K562 (cell line): ENCODE measurements around the gene PAX5. TPM values are rescaled to one million over a fixed set of nuclear protein-coding genes. Genes with fewer than 3 reads are reported as not detected.

Experiments used
- ATAC-seq: fragments of 200-7000 bp; cut with Tn5 transposase; 3 replicates; pipeline ENCODE4 v1.9.1; 2020; ENCODE audit warnings: moderate library complexity
- BruUV-seq: library from RNA; stranded (reverse); fragments of 400-500 nt; replicated peaks from 2 replicates; lab custom pipeline; 2021; lab: Mats Ljungman, UMichigan
- CTCF ChIA-PET: fragments of 300-600 bp; formaldehyde crosslinking; extraction: SDS; loops from one replicate; lab custom pipeline; 2021; ENCODE audit warnings: low intra/inter-chr PET ratio; lab: Yijun Ruan, JAX
- POLR2A ChIA-PET: fragments of 300-600, 350-650 bp; sonication (Branson Sonifier 250); formaldehyde crosslinking; extraction: SDS; loops from one replicate; lab custom pipeline; 2021; ENCODE audit warnings: antibody characterized with exemption, inconsistent platforms; lab: Yijun Ruan, JAX
- DNase-seq, 4 experiments: peaks; one replicate each; pipeline versions ENCODE4 v3.0.0 to v3.0.0-alpha.2; 2011 to 2018; ENCODE audit warnings: low spot score in 3 of 4, mixed read lengths in 3 of 4; ENCODE audit errors: extremely low read depth in 1 of 4
- FAIRE-seq: peaks from 2 replicates; lab custom pipeline; 2011; peaks lifted over from hg19 to GRCh38; lab: Jason Lieb, UNC
- H2AFZ ChIP-seq: 2 replicates; pipeline ENCODE4 v1.6.0; 2011; ENCODE audit warnings: low read depth, low read length, control low read depth, inconsistent platforms
- H3K27ac ChIP-seq: fragments of 200-600 bp; 3 replicates; pipeline ENCODE4 v1.8.0; 2011; ENCODE audit warnings: low read depth, mild to moderate bottlenecking, control low read depth, inconsistent platforms, low read length, moderate library complexity, mixed read lengths; ENCODE audit errors: extremely low read depth
- H3K27me3 ChIP-seq, 2 experiments: fragments of 300-600 bp in 1 of 2; 2 replicates in 1 of 2; 3 replicates in 1 of 2; pipeline versions ENCODE4 v1.6.0 to v1.8.0; 2011; ENCODE audit warnings: inconsistent platforms in 2 of 2, low read length in 2 of 2, mild to moderate bottlenecking in 1 of 2, mixed read lengths in 1 of 2, moderate library complexity in 1 of 2; ENCODE audit not compliant: control insufficient read depth in 2 of 2, insufficient read depth in 2 of 2
- H3K36me3 ChIP-seq: fragments of 300-600 bp; 3 replicates; pipeline ENCODE4 v1.8.0; 2011; ENCODE audit warnings: mild to moderate bottlenecking, low read length, inconsistent platforms; ENCODE audit not compliant: control insufficient read depth, insufficient read depth
- H3K4me1 ChIP-seq, 2 experiments: fragments of 200-600 bp in 1 of 2; replicated peaks in 1 of 2; 2 replicates in 1 of 2; 3 replicates in 1 of 2; pipeline versions ENCODE4 v1.5.1 to v1.8.0; 2011; ENCODE audit warnings: inconsistent platforms in 2 of 2, low read length in 2 of 2, mild to moderate bottlenecking in 1 of 2, mixed read lengths in 1 of 2, moderate library complexity in 1 of 2; ENCODE audit not compliant: control insufficient read depth in 2 of 2, insufficient read depth in 2 of 2
- H3K4me2 ChIP-seq: 2 replicates; pipeline ENCODE4 v1.6.1; 2011; ENCODE audit warnings: low read length, control low read depth, inconsistent platforms, mixed read lengths; ENCODE audit not compliant: insufficient read depth
- H3K4me3 ChIP-seq: fragments of 200-600 bp; sonication (generic), shearing (Covaris generic); 2 replicates; pipeline ENCODE4 v1.5.1; 2016; ENCODE audit warnings: control low read depth, inconsistent platforms
- H3K79me2 ChIP-seq: fragments of 200-600 bp; 3 replicates; pipeline ENCODE4 v1.8.0; 2011; ENCODE audit warnings: low read length, inconsistent platforms; ENCODE audit not compliant: control insufficient read depth, insufficient read depth
- H3K9ac ChIP-seq, 2 experiments: 2 replicates each; pipeline versions ENCODE4 v1.6.0 to v1.6.1; 2011; ENCODE audit warnings: low read depth in 2 of 2, low read length in 2 of 2, control low read depth in 1 of 2, inconsistent platforms in 1 of 2, mild to moderate bottlenecking in 1 of 2, mixed read lengths in 1 of 2; ENCODE audit not compliant: insufficient read depth in 1 of 2
- H3K9me1 ChIP-seq: one replicate; pipeline ENCODE4 v1.6.0; 2011; ENCODE audit warnings: inconsistent platforms, mild to moderate bottlenecking, low read length, moderate library complexity; ENCODE audit not compliant: control insufficient read depth, insufficient read depth
- H3K9me3 ChIP-seq: replicated peaks from 2 replicates; pipeline ENCODE4 v1.5.1; 2011; ENCODE audit warnings: low read depth, low read length, inconsistent platforms; ENCODE audit not compliant: control insufficient read depth, insufficient read depth
- H4K20me1 ChIP-seq: replicated peaks from 2 replicates; pipeline ENCODE4 v1.6.1; 2011; ENCODE audit warnings: low read length, inconsistent platforms, mixed read lengths; ENCODE audit not compliant: control insufficient read depth, insufficient read depth
- EWSR1 ChIP-seq: fragments of 450-650 bp; IDR thresholded peaks from 2 replicates; pipeline ENCODE4 v1.6.1; 2018; ENCODE audit warnings: borderline replicate concordance, mild to moderate bottlenecking, low read depth, moderate library complexity; ENCODE audit not compliant: partially characterized antibody
- HDAC1 ChIP-seq, 2 experiments: fragments of 450-650 bp; IDR thresholded peaks; 2 replicates each; pipeline ENCODE4 v1.6.1; 2016 to 2017; ENCODE audit warnings: inconsistent platforms in 1 of 2, mild to moderate bottlenecking in 1 of 2, moderate library complexity in 1 of 2
- HMGN3 ChIP-seq: IDR thresholded peaks from 2 replicates; pipeline ENCODE4 v1.6.1; 2011; ENCODE audit warnings: borderline replicate concordance, low read depth, mild to moderate bottlenecking, mixed read lengths, low read length; ENCODE audit not compliant: insufficient read length; ENCODE audit errors: extremely low read depth
- HOXB6 ChIP-seq: fragments of 250-450 bp; sonication (Bioruptor Pico); IDR thresholded peaks from 2 replicates; pipeline ENCODE4 v1.5.1; 2022; ENCODE audit warnings: mild to moderate bottlenecking, borderline replicate concordance
- MCM3 ChIP-seq: fragments of 450-650 bp; IDR thresholded peaks from 2 replicates; pipeline ENCODE4 v1.6.1; 2016
- MTA3 ChIP-seq: fragments of 450-650 bp; formaldehyde crosslinking; IDR thresholded peaks from 2 replicates; pipeline ENCODE4 v1.6.1; 2017; ENCODE audit warnings: mild to moderate bottlenecking, borderline replicate concordance
- ZBTB8A ChIP-seq: fragments of 450-650 bp; IDR thresholded peaks from 2 replicates; pipeline ENCODE4 v1.6.1; 2018; ENCODE audit warnings: mild to moderate bottlenecking, moderate library complexity; ENCODE audit not compliant: partially characterized antibody
- ZNF324 ChIP-seq: fragments of 250-450 bp; sonication (Bioruptor Pico); IDR thresholded peaks from 2 replicates; pipeline ENCODE4 v1.4.0; 2020; ENCODE audit warnings: mild to moderate bottlenecking
- ZNF780A ChIP-seq: fragments of 250-450 bp; sonication (Bioruptor Pico); IDR thresholded peaks from 2 replicates; pipeline ENCODE4 v1.5.0; 2021; ENCODE audit warnings: mild to moderate bottlenecking
- WGBS: fragments of 100-300 bp; shearing (Covaris generic); methylation state at CpG from one replicate; pipeline ENCODE4 v1.1.6; 2016; ENCODE audit warnings: low coverage, mixed read lengths; ENCODE audit not compliant: insufficient coverage; ENCODE audit errors: missing lambda C conversion rate; 5-methylcytosine and 5-hydroxymethylcytosine counted together
- in situ Hi-C: fragments of 300-500 bp; cut with MboI; formaldehyde crosslinking; loops from 4 replicates; pipeline ENCODE4 v1.15.0; 2018; ENCODE audit warnings: inconsistent platforms, mixed read lengths
- intact Hi-C: fragments of 100-400 bp; cut with micrococcal nuclease; formaldehyde crosslinking; loops from 2 replicates; pipeline ENCODE4 v1.14.2; 2022
- polyA plus RNA-seq, 8 experiments: library from polyadenylated mRNA; depleted of rRNA in 4 of 8; stranded (reverse) in 5 of 8; unstranded in 3 of 8; fragments of >200 nt; fragmentation: Nextera tagmentation in 2 of 8; fragmentation: Illumina TruSeq in 1 of 8; extraction: Ambion mirVana in 2 of 8; extraction: Trizol in 1 of 8; gene quantifications; 2 replicates each; pipeline versions ENCODE4 v1.2.1 to v1.2.3, GENCODE V29; 2011 to 2014; ENCODE audit warnings: inconsistent platforms in 1 of 8, missing spikeins in 1 of 8
- total RNA-seq, 7 experiments: library from RNA; depleted of rRNA in 6 of 7; stranded (reverse); fragments of >200 nt in 6 of 7; fragmentation: Illumina TruSeq in 2 of 7; extraction: Trizol in 2 of 7; gene quantifications; 2 replicates each; pipeline versions ENCODE4 v1.2.1 to v1.2.3, GENCODE V29; 2011 to 2021; ENCODE audit warnings: low replicate concordance in 1 of 7
- TF ChIP-seq, protein P1 (sequence below): sonication (generic); formaldehyde crosslinking; IDR thresholded peaks from 2 replicates; pipeline ENCODE4 v1.8.1; 2023; ENCODE audit warnings: missing genetic modification reagents, mild to moderate bottlenecking, borderline replicate concordance
- TF ChIP-seq, protein P2 (sequence below): sonication (generic); formaldehyde crosslinking; IDR thresholded peaks from 2 replicates; pipeline ENCODE4 v1.8.0; 2022; ENCODE audit warnings: missing genetic modification reagents, mild to moderate bottlenecking, moderate library complexity, borderline replicate concordance

Gene PAX5
- total and polyA plus RNA-seq, 9 of the 15 experiments (the other 6 are each of a cell fraction or from before 2014, with no cell fraction given): 0.03 to 0.09 TPM; not detected in 7

- TF ChIP-seq, protein P1, sequence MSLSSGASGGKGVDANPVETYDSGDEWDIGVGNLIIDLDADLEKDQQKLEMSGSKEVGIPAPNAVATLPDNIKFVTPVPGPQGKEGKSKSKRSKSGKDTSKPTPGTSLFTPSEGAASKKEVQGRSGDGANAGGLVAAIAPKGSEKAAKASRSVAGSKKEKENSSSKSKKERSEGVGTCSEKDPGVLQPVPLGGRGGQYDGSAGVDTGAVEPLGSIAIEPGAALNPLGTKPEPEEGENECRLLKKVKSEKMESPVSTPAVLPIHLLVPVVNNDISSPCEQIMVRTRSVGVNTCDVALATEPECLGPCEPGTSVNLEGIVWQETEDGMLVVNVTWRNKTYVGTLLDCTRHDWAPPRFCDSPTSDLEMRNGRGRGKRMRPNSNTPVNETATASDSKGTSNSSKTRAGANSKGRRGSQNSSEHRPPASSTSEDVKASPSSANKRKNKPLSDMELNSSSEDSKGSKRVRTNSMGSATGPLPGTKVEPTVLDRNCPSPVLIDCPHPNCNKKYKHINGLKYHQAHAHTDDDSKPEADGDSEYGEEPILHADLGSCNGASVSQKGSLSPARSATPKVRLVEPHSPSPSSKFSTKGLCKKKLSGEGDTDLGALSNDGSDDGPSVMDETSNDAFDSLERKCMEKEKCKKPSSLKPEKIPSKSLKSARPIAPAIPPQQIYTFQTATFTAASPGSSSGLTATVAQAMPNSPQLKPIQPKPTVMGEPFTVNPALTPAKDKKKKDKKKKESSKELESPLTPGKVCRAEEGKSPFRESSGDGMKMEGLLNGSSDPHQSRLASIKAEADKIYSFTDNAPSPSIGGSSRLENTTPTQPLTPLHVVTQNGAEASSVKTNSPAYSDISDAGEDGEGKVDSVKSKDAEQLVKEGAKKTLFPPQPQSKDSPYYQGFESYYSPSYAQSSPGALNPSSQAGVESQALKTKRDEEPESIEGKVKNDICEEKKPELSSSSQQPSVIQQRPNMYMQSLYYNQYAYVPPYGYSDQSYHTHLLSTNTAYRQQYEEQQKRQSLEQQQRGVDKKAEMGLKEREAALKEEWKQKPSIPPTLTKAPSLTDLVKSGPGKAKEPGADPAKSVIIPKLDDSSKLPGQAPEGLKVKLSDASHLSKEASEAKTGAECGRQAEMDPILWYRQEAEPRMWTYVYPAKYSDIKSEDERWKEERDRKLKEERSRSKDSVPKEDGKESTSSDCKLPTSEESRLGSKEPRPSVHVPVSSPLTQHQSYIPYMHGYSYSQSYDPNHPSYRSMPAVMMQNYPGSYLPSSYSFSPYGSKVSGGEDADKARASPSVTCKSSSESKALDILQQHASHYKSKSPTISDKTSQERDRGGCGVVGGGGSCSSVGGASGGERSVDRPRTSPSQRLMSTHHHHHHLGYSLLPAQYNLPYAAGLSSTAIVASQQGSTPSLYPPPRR (CRISPR knock-in tag): no peak
These were observed 72.3 kb downstream of the PAX5 start (continued) for GRCh38 chr9:36961561-36962325.

DNA sequence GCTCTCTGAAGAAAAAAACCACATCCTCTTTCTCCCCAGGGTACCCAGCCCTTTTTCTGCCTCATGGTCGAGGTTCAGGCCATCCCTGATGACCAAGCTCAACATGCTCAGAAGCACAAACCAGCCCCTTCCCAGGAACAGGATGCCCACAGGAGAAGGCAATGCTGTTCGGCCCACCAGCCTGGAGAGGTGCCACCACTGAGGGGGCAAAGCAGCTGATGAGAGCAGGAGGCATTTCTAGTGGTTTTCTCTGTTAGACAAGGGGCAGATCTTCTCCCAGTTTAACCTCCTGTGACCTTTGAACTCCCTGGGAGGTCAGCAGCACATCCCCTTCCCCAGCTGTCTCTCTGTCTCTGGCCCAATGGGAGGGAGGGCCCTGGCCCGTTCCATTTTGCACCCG is 73.0 kb downstream of the PAX5 start:
- DNase-seq (no peak), ATAC-seq (no peak), FAIRE-seq (no peak)
- 0% methylated on average over 3 of the region's 4 CpGs for WGBS
- no peaks in the 10 kb centered on the region for H3K9me1 ChIP-seq
- H3K27ac ChIP-seq: no peak overlapping the region
- ChIA-PET CTCF (no interaction called here), POLR2A (interaction anchor here (0.6 kb wide), 1 partner anchor 8 kb away, joined by 3 read pairs; no protein-coding TSS in a partner anchor)
- no peaks in the 10 kb centered on the region for H3K79me2 ChIP-seq
- H3K9ac ChIP-seq: no peak overlapping the region
- peaks cover 9 to 57% of the 10 kb centered on the region in 2 experiments; a peak in 4 of 5 replicates for H3K27me3 ChIP-seq
- no peaks in the 10 kb centered on the region for H3K4me1 ChIP-seq
- H2AFZ ChIP-seq: no peak overlapping the region
- in situ Hi-C loops (no loop called here), intact Hi-C loops (no loop called here)
- no peak overlapping the region for H3K4me3 ChIP-seq
- no peaks in the 10 kb centered on the region for H3K9me3 ChIP-seq
- no peaks in the 10 kb centered on the region for H4K20me1 ChIP-seq
- H3K4me2 ChIP-seq: no peak overlapping the region
- BruUV-seq: no TSS peak
- H3K36me3 ChIP-seq: no peaks in the 10 kb centered on the region
- no peak for TF ChIP-seq ZNF324 (CRISPR knock-in tag)
- TF ChIP-seq, protein P2, sequence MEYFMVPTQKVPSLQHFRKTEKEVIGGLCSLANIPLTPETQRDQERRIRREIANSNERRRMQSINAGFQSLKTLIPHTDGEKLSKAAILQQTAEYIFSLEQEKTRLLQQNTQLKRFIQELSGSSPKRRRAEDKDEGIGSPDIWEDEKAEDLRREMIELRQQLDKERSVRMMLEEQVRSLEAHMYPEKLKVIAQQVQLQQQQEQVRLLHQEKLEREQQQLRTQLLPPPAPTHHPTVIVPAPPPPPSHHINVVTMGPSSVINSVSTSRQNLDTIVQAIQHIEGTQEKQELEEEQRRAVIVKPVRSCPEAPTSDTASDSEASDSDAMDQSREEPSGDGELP (CRISPR knock-in tag): no peak
- TF ChIP-seq MTA3: no peak
- no peak for TF ChIP-seq HOXB6
- no peak for TF ChIP-seq EWSR1
- no peak for TF ChIP-seq ZNF780A (CRISPR knock-in tag)
- TF ChIP-seq HDAC1 (IDR thresholded peaks at IDR 0.05): no peak
- TF ChIP-seq MCM3: no peak
- TF ChIP-seq ZBTB8A: no peak
- TF ChIP-seq HMGN3: no peak
